ENCODE measurements around the gene SLC35D2. TPM values are rescaled to one million over a fixed set of nuclear protein-coding genes. Genes with fewer than 3 reads are reported as not detected.

Gene SLC35D2
- total RNA-seq, 1 experiment from 2014 or later = 19.0 TPM

- no peak overlapping the region for H3K14ac ChIP-seq (ENCODE audit: insufficient read depth, low read length)
- no peaks in the 10 kb centered on the region for H3K79me1 ChIP-seq (ENCODE audit: insufficient read depth, low read depth, low read length, poor library complexity, severe bottlenecking)
- H3K79me2 ChIP-seq (ENCODE audit: insufficient read depth, low read length) = no peaks in the 10 kb centered on the region
- Mint-ChIP-seq H3K36me3 (ENCODE audit: insufficient read depth in 1 of 3, low read depth in 3 of 3) (peaks cover 0 to 9% (median 5%) of the 10 kb centered on the region in 3 experiments; a peak in 6 of 7 replicates), H3K27ac (peak overlapping the region in 1 of 3 experiments; percentile 68; a peak in 1 of 7 replicates), H3K4me3 (no peak overlapping the region), H3K27me3 (ENCODE audit: low read depth) (no peaks in the 10 kb centered on the region), H3K4me1 (peaks cover 35 to 38% of the 10 kb centered on the region in 2 experiments), H3K9me3 (peaks cover 4 to 6% of the 10 kb centered on the region in 2 experiments; a peak in 4 of 5 replicates)
- peaks cover 9% of the 10 kb centered on the region for H3K4me1 ChIP-seq (ENCODE audit: insufficient read depth, low read length)
- no peak overlapping the region for H3K4me2 ChIP-seq (ENCODE audit: insufficient read depth, insufficient read length, low read length)
- H3K23ac ChIP-seq (ENCODE audit: insufficient read length, low read depth, low read length) = no peak overlapping the region
- TF ChIP-seq CTCF (conservative IDR thresholded peaks at IDR 0.05) = no peak
- H3K9me3 ChIP-seq (ENCODE audit: control insufficient read depth, low read depth, low read length) = peaks cover 3% of the 10 kb centered on the region
- no peak overlapping the region for H2BK12ac ChIP-seq (ENCODE audit: insufficient read length, low read depth, low read length)
- H3K4ac ChIP-seq (ENCODE audit: low read depth, low read length) = no peak overlapping the region
- no CpG with 5 or more reads among the region's 5 CpGs for WGBS (ENCODE audit: extremely low coverage, insufficient read length, low lambda C conversion rate)
- no peak for DNase-seq
- no peak overlapping the region for H3K56ac ChIP-seq (ENCODE audit: insufficient read length, low read depth, low read length)
- no peak overlapping the region for H2AFZ ChIP-seq (ENCODE audit: low read length)
- no peak overlapping the region for H4K91ac ChIP-seq (ENCODE audit: insufficient read length, low read depth, low read length)
- H4K20me1 ChIP-seq (ENCODE audit: control insufficient read depth, insufficient read depth, insufficient read length) = no peaks in the 10 kb centered on the region
- no peak overlapping the region for H2BK5ac ChIP-seq (ENCODE audit: insufficient read length, low read length)
- H3T11ph ChIP-seq (ENCODE audit: low read length) = no peak overlapping the region
- H4K5ac ChIP-seq (ENCODE audit: insufficient read length, low read depth, low read length) = no peak overlapping the region
- H2BK120ac ChIP-seq (ENCODE audit: low read depth, low read length, poor library complexity, severe bottlenecking) = no peak overlapping the region
- no peak overlapping the region for H2AK5ac ChIP-seq (ENCODE audit: insufficient read length, low read length)
- H3K27me3 ChIP-seq (ENCODE audit: insufficient read depth, low read length) = no peaks in the 10 kb centered on the region
- no peak overlapping the region for H4K8ac ChIP-seq (replicated peaks; ENCODE audit: insufficient read length, low read depth, low read length)
- no peak overlapping the region for H3K9ac ChIP-seq (ENCODE audit: extremely low read depth, insufficient read length, low read length)
- no peaks in the 10 kb centered on the region for H3K23me2 ChIP-seq (ENCODE audit: insufficient read length, low read depth, low read length, poor library complexity, severe bottlenecking)
- H2BK20ac ChIP-seq (ENCODE audit: low read depth, low read length, poor library complexity, severe bottlenecking) = no peak overlapping the region
- no peak overlapping the region for H3K27ac ChIP-seq (ENCODE audit: insufficient read length, low read depth, low read length)
- no peak overlapping the region for H3K18ac ChIP-seq (ENCODE audit: insufficient read length, low read depth, low read length)
- no peak overlapping the region for H2BK15ac ChIP-seq (ENCODE audit: low read depth, low read length)
These were observed 35.2 kb downstream of the SLC35D2 start for GRCh38 chr9:96348261-96348660.
